GM12878 (cell line): ENCODE results near the gene POLRMT. TPM values are rescaled to one million over a fixed set of nuclear protein-coding genes. Genes with fewer than 3 reads are reported as not detected.
A peak's percentile ranks its signal among the peaks of the same experiment; 100 is the strongest.

ENCODE experiments used
- ATAC-seq: fragments of 200-7000 bp; cut with Tn5 transposase; 3 replicates; pipeline ENCODE4 v1.9.1; 2020; ENCODE audit warnings: mild to moderate bottlenecking, moderate library complexity
- BruUV-seq: library from RNA; stranded (reverse); fragments of 400-500 nt; replicated peaks from 2 replicates; lab custom pipeline; 2021; lab: Mats Ljungman, UMichigan
- CTCF ChIA-PET: fragments of 300-600 bp; sonication (Branson Sonifier 250); formaldehyde crosslinking; extraction: SDS; loops from one replicate; lab custom pipeline; 2021; ENCODE audit warnings: inconsistent platforms; lab: Yijun Ruan, JAX
- POLR2A ChIA-PET: fragments of 350-600 bp; formaldehyde crosslinking; extraction: SDS; loops from one replicate; lab custom pipeline; 2021; ENCODE audit warnings: inconsistent platforms; lab: Charles Lee
- RAD21 ChIA-PET: fragments of 300-600 bp; sonication (Branson Sonifier 250); formaldehyde crosslinking; loops from one replicate; lab custom pipeline; 2023; ENCODE audit warnings: antibody characterized with exemption; ENCODE audit not compliant: unreplicated experiment; lab: Charles Lee
- SMC1A ChIA-PET: fragments of 300-600 bp; sonication (Branson Sonifier 250); formaldehyde crosslinking; loops from one replicate; lab custom pipeline; 2023; ENCODE audit not compliant: unreplicated experiment, uncharacterized antibody; lab: Charles Lee
- DNase-seq: peaks from one replicate; pipeline ENCODE4 v3.0.0-alpha.2; 2011; ENCODE audit warnings: low read depth, low spot score
- FAIRE-seq: peaks from 3 replicates; lab custom pipeline; 2011; peaks lifted over from hg19 to GRCh38; lab: Jason Lieb, UNC
- H2AFZ ChIP-seq: 2 replicates; pipeline ENCODE4 v1.6.0; 2011; ENCODE audit warnings: low read depth, low read length, control low read depth; ENCODE audit not compliant: control insufficient read depth
- H3K27ac ChIP-seq: 2 replicates; pipeline ENCODE4 v1.5.1; 2011; ENCODE audit warnings: control low read depth; ENCODE audit not compliant: control insufficient read depth, insufficient read depth
- H3K27me3 ChIP-seq, 2 experiments: replicated peaks in 1 of 2; 2 replicates each; pipeline versions ENCODE4 v1.6.0 to v1.6.1; 2011; ENCODE audit warnings: low read length in 1 of 2; ENCODE audit not compliant: control insufficient read depth in 2 of 2, insufficient read depth in 2 of 2
- H3K36me3 ChIP-seq, 2 experiments: 2 replicates each; pipeline ENCODE4 v1.5.1; 2011; ENCODE audit warnings: low read length in 1 of 2; ENCODE audit not compliant: control insufficient read depth in 2 of 2, insufficient read depth in 2 of 2
- H3K4me1 ChIP-seq: 2 replicates; pipeline ENCODE4 v1.6.1; 2011; ENCODE audit warnings: mild to moderate bottlenecking, low read length, moderate library complexity, mixed read lengths; ENCODE audit not compliant: control insufficient read depth, insufficient read depth
- H3K4me2 ChIP-seq: 2 replicates; pipeline ENCODE4 v1.6.0; 2011; ENCODE audit warnings: control low read depth; ENCODE audit not compliant: control insufficient read depth, insufficient read depth
- H3K4me3 ChIP-seq: fragments of 200-600 bp; sonication (generic); 2 replicates; pipeline ENCODE4 v1.5.1; 2016
- H3K79me2 ChIP-seq: 2 replicates; pipeline ENCODE4 v1.6.0; 2011; ENCODE audit warnings: low read length; ENCODE audit not compliant: control insufficient read depth, insufficient read depth
- H3K9ac ChIP-seq: 2 replicates; pipeline ENCODE4 v1.8.0; 2011; ENCODE audit warnings: low read length, control low read depth, mixed read lengths; ENCODE audit not compliant: control insufficient read depth, insufficient read depth
- H3K9me3 ChIP-seq: replicated peaks from 3 replicates; pipeline ENCODE4 v1.5.1; 2011; ENCODE audit warnings: mild to moderate bottlenecking, low read length; ENCODE audit not compliant: control insufficient read depth, insufficient read depth
- H4K20me1 ChIP-seq: 2 replicates; pipeline ENCODE4 v1.6.0; 2011; ENCODE audit not compliant: control insufficient read depth, insufficient read depth
- BRCA1 ChIP-seq: IDR thresholded peaks from 2 replicates; pipeline ENCODE4 v1.6.1; 2011; ENCODE audit warnings: low read depth, low read length, improper control_type of control experiment
- CHD1 ChIP-seq: IDR thresholded peaks from 2 replicates; pipeline ENCODE4 v1.6.1; 2012; ENCODE audit warnings: low read depth, low read length, improper control_type of control experiment
- FOXM1 ChIP-seq: IDR thresholded peaks from 2 replicates; pipeline ENCODE4 v1.6.1; 2012; ENCODE audit warnings: low read depth, mild to moderate bottlenecking, inconsistent platforms, low read length, moderate library complexity
- LARP7 ChIP-seq: fragments of 450-650 bp; IDR thresholded peaks from 2 replicates; pipeline ENCODE4 v1.6.1; 2017; ENCODE audit warnings: mild to moderate bottlenecking
- NR2C2 ChIP-seq: IDR thresholded peaks from 2 replicates; pipeline ENCODE4 v1.6.1; 2011; ENCODE audit warnings: borderline replicate concordance, low read depth; ENCODE audit not compliant: control insufficient read depth, insufficient read length
- POLR2AphosphoS2 ChIP-seq: IDR thresholded peaks from 2 replicates; pipeline ENCODE4 v1.6.1; 2011; ENCODE audit warnings: low read depth, mild to moderate bottlenecking, low read length, improper control_type of control experiment, moderate library complexity
- RAD21 ChIP-seq: IDR thresholded peaks from 2 replicates; pipeline ENCODE4 v1.6.1; 2011; ENCODE audit warnings: mild to moderate bottlenecking, low read depth, low read length, moderate library complexity; ENCODE audit not compliant: insufficient read depth
- RCOR1 ChIP-seq: conservative IDR thresholded peaks from 2 replicates; pipeline ENCODE4 v1.6.1; 2012; ENCODE audit warnings: low read depth, low read length, improper control_type of control experiment
- SPI1 ChIP-seq: IDR thresholded peaks from 2 replicates; pipeline ENCODE4 v1.6.1; 2011; ENCODE audit warnings: low read depth, mild to moderate bottlenecking, low read length, moderate library complexity, borderline replicate concordance; ENCODE audit not compliant: insufficient read depth
- SREBF1 ChIP-seq: IDR thresholded peaks from 2 replicates; pipeline ENCODE4 v1.6.1; 2012; ENCODE audit warnings: mild to moderate bottlenecking, low read length
- TBL1XR1 ChIP-seq: IDR thresholded peaks from 2 replicates; pipeline ENCODE4 v1.6.1; 2012; ENCODE audit warnings: low read depth, low read length, improper control_type of control experiment
- WGBS: methylation state at CpG from one replicate; pipeline ENCODE4 v1.1.6; 2016; ENCODE audit warnings: low lambda C conversion rate; ENCODE audit not compliant: insufficient replicate concordance, insufficient coverage; ENCODE audit errors: missing lambda C conversion rate; 5-methylcytosine and 5-hydroxymethylcytosine counted together
- in situ Hi-C: fragments of 300-500 bp; cut with MboI; formaldehyde crosslinking; loops from 9 replicates; pipeline ENCODE4 v1.14.3; 2018; ENCODE audit warnings: mixed read lengths
- intact Hi-C: fragments of 100-400 bp; cut with micrococcal nuclease; formaldehyde crosslinking; loops from one replicate; pipeline ENCODE4 v1.14.2; 2022; ENCODE audit not compliant: unreplicated experiment
- polyA plus RNA-seq, 11 experiments: library from polyadenylated mRNA; depleted of rRNA in 4 of 11; unstranded in 6 of 11; stranded (reverse) in 5 of 11; fragments of >200 nt; fragmentation: Nextera tagmentation in 4 of 11; fragmentation: Illumina TruSeq in 1 of 11; extraction: Ambion mirVana in 4 of 11; extraction: Trizol in 1 of 11; gene quantifications; 1 replicate in 1 of 11; 2 replicates in 10 of 11; pipeline versions ENCODE4 v1.2.1 to v1.2.3, GENCODE V29; 2011 to 2016; ENCODE audit warnings: inconsistent platforms in 2 of 11, missing spikeins in 2 of 11, low read depth in 1 of 11
- total RNA-seq, 4 experiments: library from RNA; depleted of rRNA in 3 of 4; stranded (reverse); fragments of >200 nt in 3 of 4; fragmentation: Illumina TruSeq in 1 of 4; extraction: Trizol in 1 of 4; gene quantifications; 2 replicates each; pipeline versions ENCODE4 v1.2.1 to v1.2.3, GENCODE V29; 2013 to 2021
- TF ChIP-seq, protein P1 (sequence below): fragments of 450-650 bp; IDR thresholded peaks from 2 replicates; pipeline ENCODE4 v1.6.1; 2017; ENCODE audit warnings: antibody characterized with exemption, mild to moderate bottlenecking, moderate library complexity
- TF ChIP-seq, protein P2 (sequence below): fragments of 450-650 bp; formaldehyde crosslinking; IDR thresholded peaks from 2 replicates; pipeline ENCODE4 v1.4.0; 2020; ENCODE audit warnings: mild to moderate bottlenecking, moderate library complexity
- TF ChIP-seq, protein P3 (sequence below): IDR thresholded peaks from 2 replicates; pipeline ENCODE4 v1.6.1; 2012; ENCODE audit warnings: low read depth, low read length, improper control_type of control experiment

POLRMT gene
- total and polyA plus RNA-seq, 10 of the 15 experiments (the other 5 are each of a cell fraction or from before 2014, with no cell fraction given) = 9.9 to 57.6 (median 34.6) TPM

DNA sequence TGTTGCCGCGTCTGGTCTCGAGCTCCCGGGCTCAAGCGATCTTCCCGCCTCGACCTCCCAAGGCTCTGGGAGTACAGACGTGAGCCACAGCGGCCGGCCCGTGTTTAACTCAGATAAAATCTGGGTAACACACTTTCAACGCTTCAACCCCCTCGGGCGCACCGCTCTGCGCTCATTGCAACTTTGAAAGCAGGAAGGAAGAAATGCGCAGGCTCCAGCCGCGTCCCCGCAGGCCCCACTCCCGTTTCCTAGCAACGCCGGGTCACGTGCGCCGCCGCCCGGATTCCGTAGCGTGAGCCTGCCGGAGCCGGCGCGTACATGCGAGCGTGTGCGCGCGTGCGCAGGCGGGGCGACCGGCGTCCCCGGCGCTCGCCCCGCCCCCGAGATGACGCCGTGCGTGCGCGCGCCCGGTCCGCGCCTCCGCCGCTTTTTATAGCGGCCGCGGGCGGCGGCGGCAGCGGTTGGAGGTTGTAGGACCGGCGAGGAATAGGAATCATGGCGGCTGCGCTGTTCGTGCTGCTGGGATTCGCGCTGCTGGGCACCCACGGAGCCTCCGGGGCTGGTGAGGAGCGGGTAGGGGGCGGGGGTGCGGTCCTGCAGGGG, 61.1 kb downstream of the POLRMT start, which contains the start of gene BSG:
Gene BSG, plus strand, starts transcription at position 457 of the 603 bp plus-strand sequence. Its CDS starts 39 bp downstream, at position 496.
- in situ Hi-C loops = no loop called here
- 1% methylated on average over 68 of the region's 79 CpGs for WGBS
- FAIRE-seq = peak; percentile 56
- TF ChIP-seq BRCA1 (no peak), CHD1 (0 out of 2 replicates have a peak, but pooled peaks have one; percentile 38), TBL1XR1 (peak; percentile 59; the same call in 1 of the 2 replicates), NR2C2 (no peak), FOXM1 (no peak), RCOR1 (no peak), RAD21 (no peak), POLR2AphosphoS2 (peak; percentile 96), LARP7 (peak; percentile 70; the same call in 1 of the 2 replicates), SREBF1 (no peak), SPI1 (no peak)
- TF ChIP-seq, protein P1, sequence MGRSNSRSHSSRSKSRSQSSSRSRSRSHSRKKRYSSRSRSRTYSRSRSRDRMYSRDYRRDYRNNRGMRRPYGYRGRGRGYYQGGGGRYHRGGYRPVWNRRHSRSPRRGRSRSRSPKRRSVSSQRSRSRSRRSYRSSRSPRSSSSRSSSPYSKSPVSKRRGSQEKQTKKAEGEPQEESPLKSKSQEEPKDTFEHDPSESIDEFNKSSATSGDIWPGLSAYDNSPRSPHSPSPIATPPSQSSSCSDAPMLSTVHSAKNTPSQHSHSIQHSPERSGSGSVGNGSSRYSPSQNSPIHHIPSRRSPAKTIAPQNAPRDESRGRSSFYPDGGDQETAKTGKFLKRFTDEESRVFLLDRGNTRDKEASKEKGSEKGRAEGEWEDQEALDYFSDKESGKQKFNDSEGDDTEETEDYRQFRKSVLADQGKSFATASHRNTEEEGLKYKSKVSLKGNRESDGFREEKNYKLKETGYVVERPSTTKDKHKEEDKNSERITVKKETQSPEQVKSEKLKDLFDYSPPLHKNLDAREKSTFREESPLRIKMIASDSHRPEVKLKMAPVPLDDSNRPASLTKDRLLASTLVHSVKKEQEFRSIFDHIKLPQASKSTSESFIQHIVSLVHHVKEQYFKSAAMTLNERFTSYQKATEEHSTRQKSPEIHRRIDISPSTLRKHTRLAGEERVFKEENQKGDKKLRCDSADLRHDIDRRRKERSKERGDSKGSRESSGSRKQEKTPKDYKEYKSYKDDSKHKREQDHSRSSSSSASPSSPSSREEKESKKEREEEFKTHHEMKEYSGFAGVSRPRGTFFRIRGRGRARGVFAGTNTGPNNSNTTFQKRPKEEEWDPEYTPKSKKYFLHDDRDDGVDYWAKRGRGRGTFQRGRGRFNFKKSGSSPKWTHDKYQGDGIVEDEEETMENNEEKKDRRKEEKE = no peak
- TF ChIP-seq, protein P2, sequence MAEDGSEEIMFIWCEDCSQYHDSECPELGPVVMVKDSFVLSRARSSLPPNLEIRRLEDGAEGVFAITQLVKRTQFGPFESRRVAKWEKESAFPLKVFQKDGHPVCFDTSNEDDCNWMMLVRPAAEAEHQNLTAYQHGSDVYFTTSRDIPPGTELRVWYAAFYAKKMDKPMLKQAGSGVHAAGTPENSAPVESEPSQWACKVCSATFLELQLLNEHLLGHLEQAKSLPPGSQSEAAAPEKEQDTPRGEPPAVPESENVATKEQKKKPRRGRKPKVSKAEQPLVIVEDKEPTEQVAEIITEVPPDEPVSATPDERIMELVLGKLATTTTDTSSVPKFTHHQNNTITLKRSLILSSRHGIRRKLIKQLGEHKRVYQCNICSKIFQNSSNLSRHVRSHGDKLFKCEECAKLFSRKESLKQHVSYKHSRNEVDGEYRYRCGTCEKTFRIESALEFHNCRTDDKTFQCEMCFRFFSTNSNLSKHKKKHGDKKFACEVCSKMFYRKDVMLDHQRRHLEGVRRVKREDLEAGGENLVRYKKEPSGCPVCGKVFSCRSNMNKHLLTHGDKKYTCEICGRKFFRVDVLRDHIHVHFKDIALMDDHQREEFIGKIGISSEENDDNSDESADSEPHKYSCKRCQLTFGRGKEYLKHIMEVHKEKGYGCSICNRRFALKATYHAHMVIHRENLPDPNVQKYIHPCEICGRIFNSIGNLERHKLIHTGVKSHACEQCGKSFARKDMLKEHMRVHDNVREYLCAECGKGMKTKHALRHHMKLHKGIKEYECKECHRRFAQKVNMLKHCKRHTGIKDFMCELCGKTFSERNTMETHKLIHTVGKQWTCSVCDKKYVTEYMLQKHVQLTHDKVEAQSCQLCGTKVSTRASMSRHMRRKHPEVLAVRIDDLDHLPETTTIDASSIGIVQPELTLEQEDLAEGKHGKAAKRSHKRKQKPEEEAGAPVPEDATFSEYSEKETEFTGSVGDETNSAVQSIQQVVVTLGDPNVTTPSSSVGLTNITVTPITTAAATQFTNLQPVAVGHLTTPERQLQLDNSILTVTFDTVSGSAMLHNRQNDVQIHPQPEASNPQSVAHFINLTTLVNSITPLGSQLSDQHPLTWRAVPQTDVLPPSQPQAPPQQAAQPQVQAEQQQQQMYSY (CRISPR knock-in tag) = no peak
- TF ChIP-seq, protein P3, sequence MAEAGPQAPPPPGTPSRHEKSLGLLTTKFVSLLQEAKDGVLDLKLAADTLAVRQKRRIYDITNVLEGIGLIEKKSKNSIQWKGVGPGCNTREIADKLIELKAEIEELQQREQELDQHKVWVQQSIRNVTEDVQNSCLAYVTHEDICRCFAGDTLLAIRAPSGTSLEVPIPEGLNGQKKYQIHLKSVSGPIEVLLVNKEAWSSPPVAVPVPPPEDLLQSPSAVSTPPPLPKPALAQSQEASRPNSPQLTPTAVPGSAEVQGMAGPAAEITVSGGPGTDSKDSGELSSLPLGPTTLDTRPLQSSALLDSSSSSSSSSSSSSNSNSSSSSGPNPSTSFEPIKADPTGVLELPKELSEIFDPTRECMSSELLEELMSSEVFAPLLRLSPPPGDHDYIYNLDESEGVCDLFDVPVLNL = no peak

More for the DNA sequence above, 61.1 kb downstream of the POLRMT start, which contains the start of gene BSG:
- RAD21 ChIA-PET = interaction anchor here (1.0 kb wide), 1 partner anchor 16 kb away, joined by 4 read pairs; no protein-coding TSS in a partner anchor
- H3K9ac ChIP-seq = peak within 1 kb of the TSS; percentile 91
- no peaks in the 10 kb centered on the region for H3K9me3 ChIP-seq
- peak within 1 kb of the TSS; percentile 90 for H2AFZ ChIP-seq
- ATAC-seq = peak; percentile 76
- CTCF ChIA-PET = interaction anchor here (1.0 to 1.1 kb wide), 2 partner anchors 40 to 62 kb away, joined by 3 read pairs; no protein-coding TSS in a partner anchor
- H3K4me3 ChIP-seq = peak within 1 kb of the TSS; percentile 83
- no TSS peak for BruUV-seq
- SMC1A ChIA-PET = no interaction called here
- H3K79me2 ChIP-seq = peaks cover 45% of the 10 kb centered on the region
- peak within 1 kb of the TSS; percentile 93 for H3K4me2 ChIP-seq
- H3K4me1 ChIP-seq = peaks cover 3% of the 10 kb centered on the region; the same call in 1 of the 2 replicates
- DNase-seq = peak; percentile 88
- no peaks in the 10 kb centered on the region for H3K27me3 ChIP-seq
- H3K36me3 ChIP-seq = peaks cover 0 to 3% of the 10 kb centered on the region in 2 experiments; a peak in 1 of 4 replicates
- POLR2A ChIA-PET = interaction anchor here (1.0 kb wide), 2 partner anchors 41 to 62 kb away, joined by 3 to 9 read pairs; no protein-coding TSS in a partner anchor
- peak within 1 kb of the TSS; percentile 88 for H3K27ac ChIP-seq
- intact Hi-C loops = loop anchor here (2.0 to 5.0 kb wide), 3 partner anchors 40 to 225 kb away; partner anchors contain the start of genes CDC34, POLRMT and PTBP1
- 0 out of 2 replicates have a peak, but pooled peaks cover 5% of the 10 kb centered on the region for H4K20me1 ChIP-seq
